Sigmoid colon (tissue), 7 donors: Measurements from ENCODE around the gene CCDC8. TPM values are rescaled to one million over a fixed set of nuclear protein-coding genes. Genes with fewer than 3 reads are reported as not detected.

Experiments used
- DNase-seq: peaks from one replicate; pipeline ENCODE4 v3.0.0-alpha.2; 2019
- H3K27ac ChIP-seq, 4 donors: fragments of 200-600 bp; sonication (generic); one replicate each; pipeline ENCODE4 v1.5.1; 2016 to 2019; ENCODE audit warnings: mild to moderate bottlenecking in 1 of 4
- H3K27me3 ChIP-seq, 3 donors: fragments of 200-600 bp; sonication (generic); one replicate each; pipeline ENCODE4 v1.5.1; 2019; ENCODE audit warnings: mild to moderate bottlenecking in 1 of 3
- H3K36me3 ChIP-seq, 4 donors: fragments of 200-600 bp; sonication (generic); one replicate each; pipeline ENCODE4 v1.5.1; 2016 to 2019
- H3K4me1 ChIP-seq, 4 donors: fragments of 200-600 bp; sonication (generic); one replicate each; pipeline ENCODE4 v1.5.1; 2017 to 2019
- H3K4me3 ChIP-seq, 4 donors: fragments of 200-600 bp; sonication (generic); one replicate each; pipeline ENCODE4 v1.5.1; 2017 to 2019; ENCODE audit warnings: mild to moderate bottlenecking in 2 of 4, moderate library complexity in 1 of 4
- H3K9me3 ChIP-seq, 4 donors: fragments of 200-600 bp in 3 of 4; sonication (generic) in 3 of 4; one replicate each; pipeline versions ENCODE4 v1.5.1 to v1.6.1; 2013 to 2019
- EP300 ChIP-seq, 4 donors: sonication (generic); formaldehyde crosslinking; IDR thresholded peaks; one replicate each; pipeline ENCODE4 v1.6.1; 2017; ENCODE audit warnings: antibody characterized with exemption in 4 of 4
- POLR2A ChIP-seq, 2 donors: fragments of 450-650 bp; IDR thresholded peaks; one replicate each; pipeline ENCODE4 v1.6.1; 2016; ENCODE audit warnings: antibody characterized with exemption in 2 of 2, mild to moderate bottlenecking in 2 of 2, moderate library complexity in 2 of 2
- POLR2AphosphoS5 ChIP-seq, 4 donors: sonication (generic); formaldehyde crosslinking; IDR thresholded peaks; one replicate each; pipeline ENCODE4 v1.6.1; 2017; ENCODE audit warnings: antibody characterized with exemption in 4 of 4
- WGBS, 2 donors: extraction: QIAGEN DNeasy Blood & Tissue Kit; methylation state at CpG; one replicate each; pipeline ENCODE4 v1.1.7; 2013; 5-methylcytosine and 5-hydroxymethylcytosine counted together
- intact Hi-C: fragments of 100-400 bp; cut with DNase I; formaldehyde crosslinking; loops from one replicate; pipeline ENCODE4 v1.15.1; 2023
- polyA plus RNA-seq, 3 donors: library from polyadenylated mRNA; stranded (reverse); fragments of 200-250 nt; gene quantifications; one replicate each; pipeline ENCODE4 v1.2.3, GENCODE V29; 2013
- total RNA-seq, 4 donors: library from RNA; depleted of rRNA; stranded (reverse); fragments of >200 nt; gene quantifications; one replicate each; pipeline ENCODE4 v1.1.0, GENCODE V29; 2016
- TF ChIP-seq, protein P1 (sequence below), 4 experiments: fragments of 450-650 bp in 3 of 4; fragments of 200-600 bp in 1 of 4; IDR thresholded peaks; one replicate each; pipeline ENCODE4 v1.5.1; 2016 to 2019; ENCODE audit warnings: antibody characterized with exemption in 4 of 4, mild to moderate bottlenecking in 3 of 4, moderate library complexity in 2 of 4
- donor health status: healthy with polysubstance abuse.
- donor health status: Bipolar disorder and iron deficiency.
- donor health status: healthy.

Gene CCDC8
- total and polyA plus RNA-seq, 7 donors: 0.69 to 6.1 (median 3.5) TPM

DNA sequence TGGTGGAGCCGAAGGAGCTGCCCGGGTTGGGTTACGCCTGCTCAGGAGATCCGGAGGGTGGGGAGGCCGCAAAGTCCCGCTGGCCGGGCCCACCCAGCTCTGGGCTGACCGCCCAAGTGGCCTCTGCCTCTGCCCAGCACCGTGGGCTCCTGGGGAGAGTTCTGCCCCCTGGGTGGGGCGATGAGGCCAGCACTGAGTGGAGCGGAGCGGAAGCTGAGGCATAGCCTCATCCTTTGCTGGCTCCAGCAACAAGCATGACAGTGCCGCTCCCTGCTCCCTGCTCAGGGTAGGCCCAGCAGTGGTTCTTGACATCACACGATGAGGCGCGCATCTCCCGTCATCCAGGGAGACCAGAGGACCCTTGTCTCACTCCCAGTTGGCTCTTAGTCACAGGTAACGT is 22.5 kb downstream of the CCDC8 start:
- Histone ChIP-seq H3K4me3 (no peak overlapping the region), H3K27ac (peak overlapping the region in 1 of 4 donors; percentile 20), H3K4me1 (peaks cover 0 to 6% (median 0%) of the 10 kb centered on the region in 4 donors), H3K9me3 (no peaks in the 10 kb centered on the region), H3K36me3 (peaks cover 39 to 55% (median 50%) of the 10 kb centered on the region in 4 donors), H3K27me3 (no peaks in the 10 kb centered on the region)
- peak; percentile 62 for DNase-seq
- WGBS, 2 donors: 91 to 95% methylated on average over 18 of the region's 18 CpGs
- intact Hi-C loops: loop anchor here (5.0 kb wide), 1 partner anchor 109 kb away; no protein-coding TSS in a partner anchor
- TF ChIP-seq, protein P1, sequence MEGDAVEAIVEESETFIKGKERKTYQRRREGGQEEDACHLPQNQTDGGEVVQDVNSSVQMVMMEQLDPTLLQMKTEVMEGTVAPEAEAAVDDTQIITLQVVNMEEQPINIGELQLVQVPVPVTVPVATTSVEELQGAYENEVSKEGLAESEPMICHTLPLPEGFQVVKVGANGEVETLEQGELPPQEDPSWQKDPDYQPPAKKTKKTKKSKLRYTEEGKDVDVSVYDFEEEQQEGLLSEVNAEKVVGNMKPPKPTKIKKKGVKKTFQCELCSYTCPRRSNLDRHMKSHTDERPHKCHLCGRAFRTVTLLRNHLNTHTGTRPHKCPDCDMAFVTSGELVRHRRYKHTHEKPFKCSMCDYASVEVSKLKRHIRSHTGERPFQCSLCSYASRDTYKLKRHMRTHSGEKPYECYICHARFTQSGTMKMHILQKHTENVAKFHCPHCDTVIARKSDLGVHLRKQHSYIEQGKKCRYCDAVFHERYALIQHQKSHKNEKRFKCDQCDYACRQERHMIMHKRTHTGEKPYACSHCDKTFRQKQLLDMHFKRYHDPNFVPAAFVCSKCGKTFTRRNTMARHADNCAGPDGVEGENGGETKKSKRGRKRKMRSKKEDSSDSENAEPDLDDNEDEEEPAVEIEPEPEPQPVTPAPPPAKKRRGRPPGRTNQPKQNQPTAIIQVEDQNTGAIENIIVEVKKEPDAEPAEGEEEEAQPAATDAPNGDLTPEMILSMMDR (IDR thresholded peaks at IDR 0.05): no peak
- no peak for TF ChIP-seq EP300 (IDR thresholded peaks at IDR 0.05)
- no peak for TF ChIP-seq POLR2AphosphoS5 (IDR thresholded peaks at IDR 0.05)
- TF ChIP-seq POLR2A (IDR thresholded peaks at IDR 0.05): no peak

DNA sequence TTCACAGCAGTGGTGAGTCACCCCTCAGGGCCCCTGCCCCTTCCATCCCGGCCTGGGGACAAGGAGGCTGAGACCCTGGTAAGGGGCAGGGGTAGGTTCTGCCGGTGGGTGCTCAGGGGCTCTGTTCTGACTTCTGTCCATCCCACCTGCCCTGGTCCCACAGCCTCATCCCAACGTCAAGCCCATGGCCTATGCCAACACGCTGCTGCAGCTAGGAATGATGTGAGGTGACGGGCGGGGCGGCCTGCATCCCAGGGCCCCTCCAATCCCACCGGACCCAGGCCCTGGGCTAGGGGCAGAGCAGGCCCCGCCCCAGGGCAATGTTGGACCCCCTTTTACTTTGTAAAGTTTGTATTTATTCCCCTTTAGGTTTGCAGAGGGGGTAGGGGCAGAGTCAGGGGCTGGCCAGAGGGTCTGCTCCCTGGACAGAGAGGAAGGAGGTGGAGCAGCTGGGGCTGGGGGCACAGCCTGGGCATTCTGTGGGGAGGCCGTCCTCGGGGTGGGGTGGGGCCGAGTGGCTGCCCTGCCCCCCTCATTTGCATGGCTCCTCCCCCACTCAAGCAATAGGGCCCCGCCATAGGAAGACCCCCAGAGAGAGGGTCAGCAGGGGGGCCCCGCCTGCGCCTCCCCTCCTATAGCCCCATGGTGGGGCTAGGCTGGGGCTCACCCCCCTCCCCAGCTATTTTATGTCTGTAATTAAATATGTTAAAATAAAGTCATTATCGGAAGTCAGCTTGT is 23.1 kb downstream of the CCDC8 start:
- no peak overlapping the region for H3K4me3 ChIP-seq
- peaks cover 39 to 58% (median 51%) of the 10 kb centered on the region in 4 donors for H3K36me3 ChIP-seq
- 93 to 94% methylated on average over 16 of the region's 16 CpGs for WGBS, 2 donors
- intact Hi-C loops: loop anchor here (5.0 kb wide), 1 partner anchor 108 kb away; no protein-coding TSS in a partner anchor
- DNase-seq: peak; percentile 59
- H3K27me3 ChIP-seq: no peaks in the 10 kb centered on the region
- H3K27ac ChIP-seq: peak overlapping the region in 1 of 4 donors; percentile 17
- H3K4me1 ChIP-seq: peaks cover 0 to 6% (median 0%) of the 10 kb centered on the region in 4 donors
- TF ChIP-seq, protein P1 (IDR thresholded peaks at IDR 0.05): no peak
- TF ChIP-seq POLR2AphosphoS5 (IDR thresholded peaks at IDR 0.05) (no peak), POLR2A (IDR thresholded peaks at IDR 0.05) (no peak), EP300 (IDR thresholded peaks at IDR 0.05) (no peak)
- no peaks in the 10 kb centered on the region for H3K9me3 ChIP-seq

DNA sequence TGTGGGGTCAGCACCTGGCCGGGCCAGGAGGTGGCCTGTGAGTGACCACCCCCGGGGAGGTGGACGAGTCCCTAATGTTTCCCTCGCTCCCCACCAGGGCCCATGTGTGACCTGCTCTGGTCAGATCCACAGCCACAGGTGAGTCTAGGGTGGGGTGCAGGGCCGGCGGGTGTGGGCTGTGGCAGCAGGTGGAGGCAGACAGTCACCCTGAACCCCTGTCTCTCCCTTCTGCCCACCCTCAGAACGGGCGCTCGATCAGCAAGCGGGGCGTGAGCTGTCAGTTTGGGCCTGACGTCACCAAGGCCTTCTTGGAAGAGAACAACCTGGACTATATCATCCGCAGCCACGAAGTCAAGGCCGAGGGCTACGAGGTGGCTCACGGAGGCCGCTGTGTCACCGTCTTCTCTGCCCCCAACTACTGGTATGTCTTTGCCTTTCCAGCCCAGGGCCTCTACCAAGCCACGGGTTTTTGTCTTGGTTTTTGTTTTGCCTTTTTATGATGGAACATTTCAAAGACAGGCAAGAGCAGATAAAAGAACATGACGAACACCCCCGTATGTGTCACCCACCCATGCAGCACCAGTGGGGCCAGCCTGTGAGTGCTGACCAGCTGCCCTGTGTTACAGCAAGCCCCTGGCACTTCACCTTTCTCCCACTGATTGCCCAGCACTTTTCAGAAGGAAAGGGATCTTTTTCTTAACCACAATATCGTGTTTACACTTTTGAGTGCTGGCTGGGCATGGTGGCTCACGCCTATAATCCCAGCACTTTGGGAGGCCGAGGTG is 24.9 kb downstream of the CCDC8 start:
- Histone ChIP-seq H3K27ac (no peak overlapping the region), H3K27me3 (no peaks in the 10 kb centered on the region), H3K4me3 (no peak overlapping the region), H3K36me3 (peaks cover 45 to 75% (median 67%) of the 10 kb centered on the region in 4 donors), H3K9me3 (no peaks in the 10 kb centered on the region), H3K4me1 (peaks cover 0 to 6% (median 0%) of the 10 kb centered on the region in 4 donors)
- no peak for TF ChIP-seq POLR2AphosphoS5 (IDR thresholded peaks at IDR 0.05)
- TF ChIP-seq, protein P1 (IDR thresholded peaks at IDR 0.05): no peak
- TF ChIP-seq EP300 (IDR thresholded peaks at IDR 0.05): no peak
- no peak for TF ChIP-seq POLR2A (IDR thresholded peaks at IDR 0.05)
- 93 to 94% methylated on average over 25 of the region's 25 CpGs for WGBS, 2 donors
- peak; percentile 56 for DNase-seq
- intact Hi-C loops: no loop called here

DNA sequence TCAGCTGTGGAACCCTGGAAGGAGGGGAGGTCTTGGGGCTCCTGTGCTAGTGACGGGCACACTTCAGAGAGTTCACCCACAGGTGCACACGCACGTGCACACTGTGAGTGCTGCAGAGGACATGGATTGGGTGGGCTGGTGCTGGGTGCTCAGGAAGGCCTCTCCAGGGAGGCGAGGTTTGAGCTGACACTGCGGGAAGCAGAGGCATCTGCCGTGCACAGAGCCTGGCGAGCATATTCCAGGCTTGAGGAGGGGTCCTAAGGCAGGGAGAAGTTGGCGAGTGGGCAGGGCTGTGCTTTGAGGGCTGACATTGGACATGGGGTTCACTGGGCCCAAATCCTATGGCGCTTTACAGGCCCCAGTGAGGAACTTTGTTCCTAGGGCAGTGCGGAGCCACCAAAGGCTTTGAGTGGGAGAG is 25.6 kb downstream of the CCDC8 start:
- DNase-seq: peak; percentile 50
- H3K9me3 ChIP-seq: no peaks in the 10 kb centered on the region
- H3K27me3 ChIP-seq: no peaks in the 10 kb centered on the region
- H3K36me3 ChIP-seq: peaks cover 45 to 81% (median 73%) of the 10 kb centered on the region in 4 donors
- no peak overlapping the region for H3K4me3 ChIP-seq
- peaks cover 0 to 6% (median 0%) of the 10 kb centered on the region in 4 donors for H3K4me1 ChIP-seq
- intact Hi-C loops: no loop called here
- no peak for TF ChIP-seq EP300 (IDR thresholded peaks at IDR 0.05)
- TF ChIP-seq, protein P1 (IDR thresholded peaks at IDR 0.05): no peak
- no peak for TF ChIP-seq POLR2A (IDR thresholded peaks at IDR 0.05)
- TF ChIP-seq POLR2AphosphoS5 (IDR thresholded peaks at IDR 0.05): no peak
- WGBS, 2 donors: 96% methylated on average over 10 of the region's 10 CpGs
- H3K27ac ChIP-seq: no peak overlapping the region
